A549 (cell line): ENCODE results near the gene GUCA1A.
A peak's percentile ranks its signal among the peaks of the same experiment; 100 is the strongest.

Experiments
- CTCF ChIP-seq: fragments of >200 bp; sonication (Bioruptor Twin); formaldehyde crosslinking; IDR thresholded peaks from 3 replicates; pipeline ENCODE4 v1.5.1; 2016
- EP300 ChIP-seq, 2 experiments: fragments of >200 bp; sonication (Bioruptor Twin); formaldehyde crosslinking; IDR thresholded peaks; 2 replicates in 1 of 2; 3 replicates in 1 of 2; pipeline ENCODE4 v1.6.1; 2016 to 2017
- MAZ ChIP-seq: fragments of 150-350 bp; IDR thresholded peaks from 2 replicates; pipeline ENCODE4 v1.6.1; 2014; ENCODE audit warnings: antibody characterized with exemption, low read depth, low read length, borderline replicate concordance
- PBX3 ChIP-seq: IDR thresholded peaks from 2 replicates; pipeline ENCODE4 v1.6.1; 2012
- POLR2A ChIP-seq: IDR thresholded peaks from 2 replicates; pipeline ENCODE4 v1.6.1; 2012; ENCODE audit warnings: mild to moderate bottlenecking, low read length
- REST ChIP-seq: fragments of 200-600 bp; sonication (generic); IDR thresholded peaks from 2 replicates; pipeline ENCODE4 v1.6.1; 2016; ENCODE audit warnings: antibody characterized with exemption, mild to moderate bottlenecking, moderate library complexity
- SMC3 ChIP-seq: fragments of >200 bp; sonication (Bioruptor Twin); formaldehyde crosslinking; IDR thresholded peaks from 3 replicates; pipeline ENCODE4 v1.6.1; 2018; ENCODE audit warnings: inconsistent platforms
- SREBF2 ChIP-seq: fragments of 450-650 bp; IDR thresholded peaks from 2 replicates; pipeline ENCODE4 v1.6.1; 2014; ENCODE audit warnings: mild to moderate bottlenecking, moderate library complexity
- USF2 ChIP-seq: fragments of 450-650 bp; IDR thresholded peaks from 2 replicates; pipeline ENCODE4 v1.6.1; 2014; ENCODE audit warnings: antibody characterized with exemption

GRCh38 chr6:42226645-42227143, 53.5 kb downstream of the GUCA1A start:
- TF ChIP-seq SMC3, result no peak
- TF ChIP-seq CTCF, result no peak
- 0 out of 2 replicates have a peak, but pooled peaks have one; percentile 34 for TF ChIP-seq PBX3
- TF ChIP-seq USF2, result no peak
- TF ChIP-seq POLR2A, result no peak
- no peak for TF ChIP-seq EP300 (IDR thresholded peaks at IDR 0.05)
- TF ChIP-seq REST, result no peak
- TF ChIP-seq SREBF2, result no peak
- TF ChIP-seq MAZ, result no peak
